GM12873 (cell line): ENCODE measurements around the gene HEXIM1.

ENCODE experiments used
- CTCF ChIP-seq: IDR thresholded peaks from 2 replicates; pipeline ENCODE4 v1.5.1; 2012; ENCODE audit warnings: low read depth, mild to moderate bottlenecking, moderate library complexity, low read length, control low read depth; ENCODE audit not compliant: insufficient read depth; ENCODE audit errors: missing control alignments

The HEXIM1 gene

DNA sequence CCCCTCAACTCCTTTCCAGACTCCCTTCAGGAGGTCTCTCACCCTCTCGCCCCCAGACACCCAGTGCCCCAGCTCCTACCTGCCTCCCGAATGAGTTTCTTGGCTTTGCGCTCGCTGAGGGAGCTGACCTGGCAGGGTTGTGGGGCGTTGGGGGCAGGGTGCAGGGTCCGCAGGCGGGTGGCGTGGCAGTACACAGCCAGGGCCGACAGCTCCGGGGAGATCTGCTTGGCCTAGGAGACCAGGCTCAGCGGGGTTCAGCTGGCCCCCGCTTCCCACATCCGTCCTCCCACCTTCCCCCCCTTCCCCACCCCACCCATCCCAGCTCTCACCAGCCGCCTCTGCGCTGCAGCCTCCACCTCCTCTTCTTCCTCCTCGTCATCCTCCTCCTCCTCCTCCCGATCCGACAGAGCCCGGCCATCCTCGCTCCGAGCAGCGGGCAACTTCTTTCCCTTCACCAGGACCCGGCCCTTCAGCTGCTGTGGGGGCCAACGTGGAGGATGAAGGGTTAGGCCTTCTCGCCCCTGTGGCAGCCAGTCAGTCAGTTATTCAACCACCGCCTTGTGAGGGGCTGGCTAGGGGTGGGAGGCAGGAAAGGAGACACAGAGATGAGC lies 33.2 kb upstream of the HEXIM1 start:
- no peak for TF ChIP-seq CTCF

- TF ChIP-seq CTCF, result no peak
Measured at GRCh38 chr17:45115871-45116270, 32.4 kb upstream of the HEXIM1 start.

DNA sequence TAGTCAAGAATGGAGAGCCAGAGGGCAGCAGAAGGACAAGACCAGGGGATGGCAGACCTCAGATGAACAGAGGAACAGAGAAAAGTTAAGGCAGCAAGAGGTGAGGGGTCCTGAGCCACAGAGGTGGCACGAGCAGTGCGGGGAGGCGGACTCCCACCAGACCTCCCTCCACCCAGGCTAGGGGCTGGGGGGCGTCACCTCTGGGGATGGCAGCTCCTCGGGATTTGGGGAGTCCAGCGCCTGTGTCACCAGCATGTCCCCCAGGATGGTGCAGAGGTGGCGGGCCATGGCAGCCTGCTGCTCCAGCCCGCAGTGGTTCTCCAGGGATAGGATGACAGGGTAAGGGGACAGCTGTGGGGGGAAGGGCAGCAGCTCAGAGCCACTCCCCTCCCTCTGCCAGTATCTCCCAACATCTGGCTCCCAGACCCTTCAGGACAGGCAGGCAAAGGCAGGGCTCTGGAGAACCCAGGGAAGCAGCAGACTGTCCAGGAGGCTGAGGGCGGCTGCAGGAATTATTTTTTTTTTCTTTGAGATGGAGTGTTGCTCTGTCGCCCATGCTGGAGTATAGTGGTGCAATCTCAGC lies 31.8 kb upstream of the HEXIM1 start:
- TF ChIP-seq CTCF, result no peak

DNA sequence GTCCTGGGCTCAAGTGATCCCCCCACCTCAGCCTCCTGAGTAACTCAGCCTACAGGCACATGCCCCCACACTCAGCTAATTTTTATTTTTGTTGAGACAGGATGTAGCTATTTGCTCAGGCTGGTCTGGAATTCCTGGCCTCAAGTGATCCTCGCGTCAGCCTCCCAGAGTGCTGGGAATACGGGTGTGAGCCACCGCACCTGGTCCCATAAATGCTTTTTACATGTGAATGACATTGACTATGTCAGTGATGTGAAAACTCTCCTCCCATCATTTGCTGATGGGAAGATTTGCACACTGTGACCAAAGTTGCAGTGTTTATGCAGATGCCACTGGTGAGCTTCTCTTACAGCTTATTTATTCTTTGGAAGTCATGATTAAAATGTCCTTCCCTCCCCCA lies 30.9 kb upstream of the HEXIM1 start:
- TF ChIP-seq CTCF, result no peak

DNA sequence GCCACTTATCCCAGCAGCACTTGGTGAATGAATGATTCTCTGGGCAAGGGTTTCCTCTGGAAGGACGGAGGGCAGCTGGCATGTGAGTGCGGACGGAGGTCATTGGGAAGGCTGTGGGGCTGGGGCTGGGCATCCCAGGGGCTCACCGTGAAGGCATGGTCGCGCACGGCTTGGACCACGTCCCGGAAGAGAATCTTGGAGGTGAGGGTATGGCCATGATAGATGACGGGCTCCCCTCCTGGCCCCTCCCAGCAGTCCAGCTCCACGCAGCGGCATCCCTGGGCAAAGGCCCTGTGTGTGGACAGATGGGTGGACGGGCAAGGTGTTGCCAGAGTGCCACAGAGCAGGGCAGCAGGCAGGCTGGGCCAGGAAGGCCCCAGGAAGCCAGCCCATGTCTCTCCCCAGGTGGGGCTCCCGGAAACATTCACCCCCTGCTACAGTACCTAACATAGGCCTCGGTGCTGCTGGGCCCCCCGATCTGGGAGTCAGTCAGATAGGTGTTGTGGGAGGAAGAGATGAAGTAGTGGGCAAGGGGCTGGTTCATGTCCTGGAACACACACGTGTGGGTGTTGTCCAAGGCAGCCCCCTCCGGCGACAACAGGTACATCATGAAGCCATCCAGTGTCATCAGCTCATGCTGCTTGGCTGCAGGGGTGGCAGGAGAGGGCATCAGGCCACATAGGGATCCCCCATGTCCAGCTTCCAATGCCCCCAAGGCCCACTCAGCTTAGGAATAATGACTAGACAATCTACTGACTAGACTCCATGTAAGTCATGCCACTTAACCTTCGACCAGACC lies 30.2 kb upstream of the HEXIM1 start:
- TF ChIP-seq CTCF, result no peak

DNA sequence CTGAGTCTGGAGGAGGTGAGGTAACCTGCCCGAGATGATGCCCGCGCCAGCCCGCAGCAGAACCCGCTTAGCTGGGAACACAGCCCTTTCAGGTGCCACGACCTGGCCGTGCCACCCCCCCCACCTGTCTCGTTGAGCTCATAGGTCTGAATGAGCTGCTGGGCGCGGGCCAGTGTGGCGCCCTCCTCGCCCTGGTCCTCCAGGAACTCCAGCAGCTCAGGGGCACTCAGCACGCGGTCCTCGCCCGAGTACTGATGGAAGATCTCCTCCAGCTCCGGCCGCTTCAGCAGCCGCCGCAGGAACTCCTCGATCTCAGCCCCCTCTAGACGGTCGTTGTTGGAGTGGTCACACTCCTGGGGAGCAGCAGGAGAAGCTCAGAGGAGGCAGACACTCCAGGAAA lies 29.6 kb upstream of the HEXIM1 start:
- no peak for TF ChIP-seq CTCF

DNA sequence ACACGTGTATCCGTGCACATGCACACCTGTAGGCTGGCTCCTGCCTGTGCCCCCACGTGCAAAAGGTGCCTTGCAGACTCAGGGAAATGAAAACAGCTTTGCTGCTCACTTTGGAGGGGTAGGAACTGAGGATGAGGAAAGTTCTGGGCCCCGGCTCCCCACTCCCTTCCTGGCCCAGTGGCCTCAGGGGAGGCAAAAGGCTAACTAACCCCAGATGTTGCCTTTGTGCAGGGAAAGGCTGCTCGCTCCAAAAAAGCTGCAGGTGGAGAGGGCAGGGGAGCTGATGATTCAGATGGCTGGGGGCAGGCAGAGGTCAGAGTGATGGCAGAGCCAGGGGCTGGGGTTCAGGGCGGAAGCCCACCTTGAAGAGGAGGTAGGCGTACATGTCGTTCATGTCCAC lies 28.3 kb upstream of the HEXIM1 start:
- no peak for TF ChIP-seq CTCF
